ENCODE measurements around the gene SUGCT.

- TF ChIP-seq POLR2AphosphoS5 (IDR thresholded peaks at IDR 0.05) (no peak), CTCF (IDR thresholded peaks at IDR 0.05) (no peak), EP300 (IDR thresholded peaks at IDR 0.05) (no peak)
Measured at GRCh38 chr7:40570223-40570622, 435.4 kb downstream of the SUGCT start.

All from esophagus muscularis mucosa (tissue), 4 donors.